HG02759 (cell line): Measurements from ENCODE around the gene PTPRN2.

Source experiments
- ATAC-seq: cut with Tn5 transposase; IDR thresholded peaks from one replicate; pipeline ENCODE4 v1.9.1; 2021; ENCODE audit warnings: mild to moderate bottlenecking, moderate library complexity; ENCODE audit not compliant: unreplicated experiment

PTPRN2 gene

GRCh38 chr7:158495216-158495615, 92.4 kb downstream of the PTPRN2 start:
- no peak for ATAC-seq

- ATAC-seq = no peak
Observed at GRCh38 chr7:158494643-158495042, 93.0 kb downstream of the PTPRN2 start.

GRCh38 chr7:158494162-158494586, 93.4 kb downstream of the PTPRN2 start:
- no peak for ATAC-seq

DNA sequence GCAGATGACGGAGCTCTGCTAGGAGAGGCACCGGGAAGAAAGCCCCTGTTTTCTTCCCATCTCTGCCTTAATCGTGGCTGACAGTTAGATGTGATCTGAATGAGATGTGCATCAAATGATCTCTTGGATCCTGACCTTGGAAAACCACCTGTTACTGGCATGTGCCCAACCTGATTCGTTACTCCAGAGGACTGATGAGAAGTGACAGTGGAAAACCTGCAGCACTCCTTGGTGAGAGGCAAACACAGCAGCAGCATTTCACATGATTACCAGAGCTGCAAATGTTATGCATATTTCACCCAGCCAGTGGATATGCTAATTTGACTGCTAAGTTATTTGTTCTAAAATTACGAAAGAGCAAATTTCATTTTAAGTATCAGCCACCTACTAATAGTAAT, 95.3 kb downstream of the PTPRN2 start:
- ATAC-seq = no peak

GRCh38 chr7:158491094-158491493, 96.5 kb downstream of the PTPRN2 start:
- no peak for ATAC-seq

GRCh38 chr7:158490171-158490782, 97.3 kb downstream of the PTPRN2 start:
- no peak for ATAC-seq

GRCh38 chr7:158489462-158490155, 98.0 kb downstream of the PTPRN2 start:
- ATAC-seq = no peak

DNA sequence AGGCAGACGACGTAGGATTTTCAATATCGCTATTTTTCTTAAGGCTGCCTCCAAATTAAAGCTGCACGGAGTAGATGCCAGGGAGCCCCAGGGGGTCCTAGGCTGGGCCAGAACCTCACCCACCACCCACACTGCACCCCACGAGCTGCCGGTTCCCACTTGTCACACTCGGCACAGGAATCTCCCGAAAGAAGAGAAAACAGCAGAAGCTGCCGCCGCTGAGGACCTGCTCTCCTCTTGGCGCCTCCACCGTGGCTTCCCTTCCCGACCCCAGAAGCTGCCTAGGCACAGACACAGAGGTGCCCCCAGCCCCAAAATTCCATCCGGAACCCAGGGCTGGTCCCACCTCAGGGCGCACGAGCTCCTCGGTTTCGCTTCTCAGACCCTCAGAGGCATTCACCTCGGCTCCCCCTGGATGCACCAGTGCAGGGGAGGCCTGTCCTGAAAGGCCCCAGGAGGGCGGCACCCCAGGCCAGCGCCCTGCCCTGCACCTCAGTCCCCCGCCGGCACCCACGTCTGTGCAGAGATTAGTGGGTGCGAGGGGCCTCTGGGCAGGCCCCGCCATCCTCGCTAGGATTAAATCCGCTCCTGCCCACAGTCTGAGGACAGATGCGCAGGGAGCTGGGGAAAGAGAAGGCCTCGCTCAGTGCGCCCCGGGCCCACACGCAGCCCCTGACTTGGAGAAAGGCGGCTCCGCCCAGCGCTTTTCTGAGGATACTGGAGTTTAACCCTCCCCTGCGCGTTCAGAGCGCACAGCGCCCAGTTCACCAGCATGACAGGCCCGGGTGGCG, 99.2 kb downstream of the PTPRN2 start:
- no peak for ATAC-seq

GRCh38 chr7:158487631-158488151, 99.9 kb downstream of the PTPRN2 start:
- no peak for ATAC-seq

GRCh38 chr7:158486919-158487318, 100.7 kb downstream of the PTPRN2 start:
- ATAC-seq = no peak

DNA sequence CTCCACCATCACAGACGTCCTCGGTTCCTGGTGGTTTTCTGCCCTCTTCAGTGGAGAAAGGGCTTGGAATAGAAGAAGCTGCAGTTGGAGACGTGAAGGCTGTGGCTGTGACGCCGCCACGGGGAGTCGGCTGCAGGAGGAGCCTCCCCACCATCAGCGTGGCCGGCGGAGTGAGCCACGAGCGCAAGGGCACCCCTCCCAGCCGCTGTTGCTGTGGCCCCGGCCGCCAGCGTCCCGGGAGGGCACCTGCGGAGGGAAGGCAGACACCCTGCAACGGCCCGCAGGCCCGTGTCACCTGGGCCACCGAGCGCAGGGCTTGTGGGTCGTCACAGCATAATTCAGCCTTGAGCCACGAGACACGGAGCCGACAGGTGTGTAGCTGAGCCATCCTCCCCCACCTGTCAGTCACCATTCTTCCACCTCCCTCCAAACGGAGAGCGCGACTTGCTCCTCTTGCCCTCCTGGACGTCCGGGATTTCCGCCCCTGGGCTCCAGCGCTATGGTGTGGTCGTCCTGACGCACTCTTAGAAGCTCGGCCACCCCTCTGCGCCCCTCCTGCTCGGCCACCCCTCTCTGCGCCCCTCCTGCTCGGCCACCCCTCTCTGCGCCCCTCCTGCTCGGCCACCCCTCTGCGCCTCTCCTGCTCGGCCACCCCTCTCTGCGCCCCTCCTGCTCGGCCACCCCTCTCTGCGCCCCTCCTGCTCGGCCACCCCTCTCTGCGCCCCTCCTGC, 102.7 kb downstream of the PTPRN2 start:
- ATAC-seq = no peak

GRCh38 chr7:158482480-158482879, 105.1 kb downstream of the PTPRN2 start:
- no peak for ATAC-seq

- no peak for ATAC-seq
Observed at GRCh38 chr7:158479664-158480025, 108.0 kb downstream of the PTPRN2 start.

DNA sequence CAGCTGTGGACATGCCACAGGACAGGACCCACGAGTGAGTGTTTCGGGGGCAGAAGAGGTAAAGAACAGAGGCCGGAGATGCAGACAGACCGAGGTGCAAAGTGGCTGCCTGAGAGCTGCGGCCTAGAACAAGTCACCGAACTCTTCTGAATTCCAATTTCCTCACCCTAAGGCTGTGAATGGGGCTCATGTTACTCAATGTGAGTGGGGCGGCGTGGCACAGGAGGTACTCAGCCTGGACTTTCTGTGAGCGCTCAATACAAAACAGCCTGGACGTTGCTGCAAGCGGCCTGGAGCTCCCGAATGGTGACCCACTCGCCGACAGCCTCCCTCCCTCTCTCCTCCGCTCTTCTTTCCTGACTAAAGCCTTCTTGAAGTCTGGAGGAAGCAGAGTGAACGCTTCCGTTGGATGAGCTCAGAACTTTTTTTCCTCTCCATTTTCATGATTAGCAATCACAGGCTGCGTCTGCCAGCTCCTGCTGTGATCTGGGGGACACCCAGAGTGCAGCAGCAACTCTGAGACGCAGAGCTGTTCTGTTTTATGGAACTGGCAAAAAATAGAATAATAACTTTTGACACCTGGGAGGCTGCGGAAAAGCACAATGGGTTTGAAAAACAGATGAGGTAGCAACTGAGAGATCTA, 108.5 kb downstream of the PTPRN2 start:
- no peak for ATAC-seq

- ATAC-seq = no peak
Observed at GRCh38 chr7:158477866-158478265, 109.8 kb downstream of the PTPRN2 start.

DNA sequence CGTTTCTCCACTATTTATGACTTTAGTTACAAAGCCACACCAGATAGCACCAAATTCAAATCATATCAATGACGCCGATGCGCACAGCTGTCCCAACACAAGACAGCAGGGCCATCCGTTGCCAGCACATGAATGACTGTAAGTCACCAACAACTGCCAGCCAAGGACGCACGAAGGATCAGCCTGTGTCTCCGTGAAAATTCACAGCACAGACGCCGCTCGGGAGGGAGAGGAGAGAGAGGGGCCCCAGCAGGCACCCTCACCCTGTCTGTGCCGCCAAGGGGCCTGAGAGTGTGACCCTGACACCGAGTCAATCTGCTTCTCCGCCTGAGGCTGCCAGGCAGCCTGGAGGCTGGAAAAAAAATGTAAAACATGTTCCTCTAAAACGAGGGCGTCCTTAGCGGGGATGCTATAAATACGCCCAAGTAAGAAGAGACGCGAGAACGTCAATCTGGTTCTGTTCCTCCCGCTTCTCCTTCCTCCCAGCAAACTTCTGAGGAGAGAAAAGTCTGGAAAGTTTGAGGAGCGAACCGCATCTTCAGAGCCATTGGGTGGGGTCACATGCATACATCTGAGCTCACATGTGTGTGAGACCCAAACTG, 111.2 kb downstream of the PTPRN2 start:
- no peak for ATAC-seq

DNA sequence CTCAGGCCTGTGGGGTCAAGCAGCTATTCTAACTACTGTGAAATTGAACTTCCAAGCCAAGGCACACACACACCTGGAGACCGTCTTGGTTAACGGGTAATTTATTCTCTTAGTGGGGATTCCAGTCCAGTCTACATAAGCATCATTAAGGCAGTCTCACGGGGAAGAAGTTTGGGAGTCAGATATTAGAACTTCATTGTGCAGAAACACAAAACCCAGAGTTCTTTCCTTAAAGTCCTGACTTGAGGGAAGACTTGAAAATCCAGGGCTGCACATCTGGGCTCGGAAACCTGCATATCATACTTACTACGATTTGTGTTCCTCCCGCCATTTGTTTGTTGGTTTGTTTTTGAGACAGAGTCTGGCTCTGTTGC, 112.0 kb downstream of the PTPRN2 start:
- no peak for ATAC-seq

- no peak for ATAC-seq
Observed at GRCh38 chr7:158475036-158475678, 112.5 kb downstream of the PTPRN2 start.

DNA sequence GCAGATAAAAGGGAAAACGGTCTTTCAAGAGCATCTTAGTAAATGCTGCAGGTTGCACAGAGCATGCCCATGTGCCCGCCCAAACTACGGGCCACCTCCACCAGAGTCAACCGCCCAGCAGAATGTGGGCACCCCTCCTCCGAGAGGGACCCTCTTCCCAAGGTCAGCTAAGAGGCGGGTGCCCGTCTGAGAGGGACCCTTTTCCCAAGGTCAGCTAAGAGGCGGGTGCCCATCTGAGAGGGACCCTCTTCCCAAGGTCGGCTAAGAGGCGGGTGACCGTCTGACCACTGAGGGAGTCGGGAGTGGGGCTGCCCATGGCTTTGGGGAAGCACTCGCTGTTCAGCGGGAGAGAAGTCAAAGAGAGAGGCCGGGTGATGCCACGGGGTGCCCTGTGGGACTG, 113.1 kb downstream of the PTPRN2 start:
- ATAC-seq = no peak

DNA sequence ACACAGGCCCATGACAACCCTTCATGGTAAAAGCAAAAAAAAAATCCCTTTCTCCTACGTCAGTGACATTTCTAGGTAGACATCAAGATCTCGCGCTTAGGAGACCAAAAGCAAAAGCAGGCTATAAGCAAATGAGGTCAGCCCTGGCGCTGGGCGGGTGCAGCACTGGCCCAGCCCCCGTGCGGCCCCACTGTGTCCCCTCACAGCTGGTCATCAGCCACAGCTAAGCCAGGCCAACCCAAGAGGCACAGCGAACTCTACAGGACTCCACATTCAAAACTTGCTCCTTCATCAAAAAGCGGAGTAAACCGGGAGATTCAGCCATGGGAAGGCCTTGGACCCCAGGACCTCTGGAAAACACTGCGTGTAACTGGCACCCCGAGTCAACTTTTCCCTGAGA, 113.7 kb downstream of the PTPRN2 start:
- ATAC-seq = no peak
